ENCODE results near the gene IFFO2. TPM values are rescaled to one million over a fixed set of nuclear protein-coding genes. Genes with fewer than 3 reads are reported as not detected.

The IFFO2 gene
- total and polyA plus RNA-seq, 4 donors = 0.88 to 7.4 (median 3.0) TPM

DNA sequence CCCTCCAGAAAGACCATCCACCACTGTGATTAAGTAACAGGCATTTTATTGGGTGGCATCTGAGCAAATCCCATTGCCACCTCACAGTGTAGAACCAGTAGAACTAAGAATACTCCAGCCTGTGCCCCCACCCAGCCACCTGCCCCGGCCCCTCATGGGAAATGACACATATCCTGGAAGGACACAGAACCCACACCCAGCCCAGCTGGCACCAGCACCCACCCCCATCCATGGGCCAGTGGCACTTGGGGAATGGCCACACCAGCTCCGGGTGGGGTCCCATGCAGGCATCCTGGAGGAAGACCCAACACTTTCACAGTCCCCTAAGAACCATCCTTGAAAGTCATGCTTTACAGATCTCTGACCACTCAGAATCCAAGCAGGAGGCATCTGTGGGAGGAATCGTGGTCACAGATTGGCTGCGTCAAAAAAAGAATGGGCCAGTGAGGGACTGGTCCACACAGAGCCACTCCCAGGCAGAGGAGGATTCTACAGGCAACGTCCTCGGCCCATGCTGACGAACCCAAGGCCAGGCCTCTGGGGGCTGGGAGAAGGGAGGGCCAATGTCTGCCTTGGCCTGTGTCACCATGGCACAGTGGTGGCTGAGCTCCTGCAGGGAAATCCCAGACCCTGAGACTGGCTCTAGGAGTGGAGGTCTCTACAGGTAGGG, 84.9 kb downstream of the IFFO2 start:
- no peak overlapping the region for H3K9ac ChIP-seq (ENCODE audit: low read depth in 1 of 2, low read length in 2 of 2)
- WGBS = 78% methylated on average over 7 of the region's 7 CpGs
- TF ChIP-seq, protein P1, sequence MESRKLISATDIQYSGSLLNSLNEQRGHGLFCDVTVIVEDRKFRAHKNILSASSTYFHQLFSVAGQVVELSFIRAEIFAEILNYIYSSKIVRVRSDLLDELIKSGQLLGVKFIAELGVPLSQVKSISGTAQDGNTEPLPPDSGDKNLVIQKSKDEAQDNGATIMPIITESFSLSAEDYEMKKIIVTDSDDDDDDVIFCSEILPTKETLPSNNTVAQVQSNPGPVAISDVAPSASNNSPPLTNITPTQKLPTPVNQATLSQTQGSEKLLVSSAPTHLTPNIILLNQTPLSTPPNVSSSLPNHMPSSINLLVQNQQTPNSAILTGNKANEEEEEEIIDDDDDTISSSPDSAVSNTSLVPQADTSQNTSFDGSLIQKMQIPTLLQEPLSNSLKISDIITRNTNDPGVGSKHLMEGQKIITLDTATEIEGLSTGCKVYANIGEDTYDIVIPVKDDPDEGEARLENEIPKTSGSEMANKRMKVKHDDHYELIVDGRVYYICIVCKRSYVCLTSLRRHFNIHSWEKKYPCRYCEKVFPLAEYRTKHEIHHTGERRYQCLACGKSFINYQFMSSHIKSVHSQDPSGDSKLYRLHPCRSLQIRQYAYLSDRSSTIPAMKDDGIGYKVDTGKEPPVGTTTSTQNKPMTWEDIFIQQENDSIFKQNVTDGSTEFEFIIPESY (IDR thresholded peaks at IDR 0.05) = no peak
- TF ChIP-seq, protein P2, sequence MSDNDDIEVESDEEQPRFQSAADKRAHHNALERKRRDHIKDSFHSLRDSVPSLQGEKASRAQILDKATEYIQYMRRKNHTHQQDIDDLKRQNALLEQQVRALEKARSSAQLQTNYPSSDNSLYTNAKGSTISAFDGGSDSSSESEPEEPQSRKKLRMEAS (IDR thresholded peaks at IDR 0.05) = no peak
- TF ChIP-seq, protein P3, sequence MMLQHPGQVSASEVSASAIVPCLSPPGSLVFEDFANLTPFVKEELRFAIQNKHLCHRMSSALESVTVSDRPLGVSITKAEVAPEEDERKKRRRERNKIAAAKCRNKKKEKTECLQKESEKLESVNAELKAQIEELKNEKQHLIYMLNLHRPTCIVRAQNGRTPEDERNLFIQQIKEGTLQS (IDR thresholded peaks at IDR 0.05) = no peak
- TF ChIP-seq FOXA1 (IDR thresholded peaks at IDR 0.05) (no peak), HNF4G (IDR thresholded peaks at IDR 0.05) (no peak), NR2F2 (IDR thresholded peaks at IDR 0.05) (no peak), RXRA (IDR thresholded peaks at IDR 0.05) (no peak), JUND (IDR thresholded peaks at IDR 0.05) (no peak), HNF4A (conservative IDR thresholded peaks at IDR 0.05) (no peak), FOXA2 (IDR thresholded peaks at IDR 0.05) (no peak), RAD21 (IDR thresholded peaks at IDR 0.05) (no peak), EGR1 (IDR thresholded peaks at IDR 0.05; ENCODE audit: low read depth in 2 of 2) (no peak), SP1 (IDR thresholded peaks at IDR 0.05) (no peak), YY1 (IDR thresholded peaks at IDR 0.05) (no peak), GABPA (IDR thresholded peaks at IDR 0.05 in 1 of 2, conservative IDR thresholded peaks at IDR 0.05 in 1 of 2) (no peak), TAF1 (conservative IDR thresholded peaks at IDR 0.05) (no peak)
- TF ChIP-seq, protein P4, sequence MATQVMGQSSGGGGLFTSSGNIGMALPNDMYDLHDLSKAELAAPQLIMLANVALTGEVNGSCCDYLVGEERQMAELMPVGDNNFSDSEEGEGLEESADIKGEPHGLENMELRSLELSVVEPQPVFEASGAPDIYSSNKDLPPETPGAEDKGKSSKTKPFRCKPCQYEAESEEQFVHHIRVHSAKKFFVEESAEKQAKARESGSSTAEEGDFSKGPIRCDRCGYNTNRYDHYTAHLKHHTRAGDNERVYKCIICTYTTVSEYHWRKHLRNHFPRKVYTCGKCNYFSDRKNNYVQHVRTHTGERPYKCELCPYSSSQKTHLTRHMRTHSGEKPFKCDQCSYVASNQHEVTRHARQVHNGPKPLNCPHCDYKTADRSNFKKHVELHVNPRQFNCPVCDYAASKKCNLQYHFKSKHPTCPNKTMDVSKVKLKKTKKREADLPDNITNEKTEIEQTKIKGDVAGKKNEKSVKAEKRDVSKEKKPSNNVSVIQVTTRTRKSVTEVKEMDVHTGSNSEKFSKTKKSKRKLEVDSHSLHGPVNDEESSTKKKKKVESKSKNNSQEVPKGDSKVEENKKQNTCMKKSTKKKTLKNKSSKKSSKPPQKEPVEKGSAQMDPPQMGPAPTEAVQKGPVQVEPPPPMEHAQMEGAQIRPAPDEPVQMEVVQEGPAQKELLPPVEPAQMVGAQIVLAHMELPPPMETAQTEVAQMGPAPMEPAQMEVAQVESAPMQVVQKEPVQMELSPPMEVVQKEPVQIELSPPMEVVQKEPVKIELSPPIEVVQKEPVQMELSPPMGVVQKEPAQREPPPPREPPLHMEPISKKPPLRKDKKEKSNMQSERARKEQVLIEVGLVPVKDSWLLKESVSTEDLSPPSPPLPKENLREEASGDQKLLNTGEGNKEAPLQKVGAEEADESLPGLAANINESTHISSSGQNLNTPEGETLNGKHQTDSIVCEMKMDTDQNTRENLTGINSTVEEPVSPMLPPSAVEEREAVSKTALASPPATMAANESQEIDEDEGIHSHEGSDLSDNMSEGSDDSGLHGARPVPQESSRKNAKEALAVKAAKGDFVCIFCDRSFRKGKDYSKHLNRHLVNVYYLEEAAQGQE (IDR thresholded peaks at IDR 0.05) = no peak
- TF ChIP-seq, protein P5, sequence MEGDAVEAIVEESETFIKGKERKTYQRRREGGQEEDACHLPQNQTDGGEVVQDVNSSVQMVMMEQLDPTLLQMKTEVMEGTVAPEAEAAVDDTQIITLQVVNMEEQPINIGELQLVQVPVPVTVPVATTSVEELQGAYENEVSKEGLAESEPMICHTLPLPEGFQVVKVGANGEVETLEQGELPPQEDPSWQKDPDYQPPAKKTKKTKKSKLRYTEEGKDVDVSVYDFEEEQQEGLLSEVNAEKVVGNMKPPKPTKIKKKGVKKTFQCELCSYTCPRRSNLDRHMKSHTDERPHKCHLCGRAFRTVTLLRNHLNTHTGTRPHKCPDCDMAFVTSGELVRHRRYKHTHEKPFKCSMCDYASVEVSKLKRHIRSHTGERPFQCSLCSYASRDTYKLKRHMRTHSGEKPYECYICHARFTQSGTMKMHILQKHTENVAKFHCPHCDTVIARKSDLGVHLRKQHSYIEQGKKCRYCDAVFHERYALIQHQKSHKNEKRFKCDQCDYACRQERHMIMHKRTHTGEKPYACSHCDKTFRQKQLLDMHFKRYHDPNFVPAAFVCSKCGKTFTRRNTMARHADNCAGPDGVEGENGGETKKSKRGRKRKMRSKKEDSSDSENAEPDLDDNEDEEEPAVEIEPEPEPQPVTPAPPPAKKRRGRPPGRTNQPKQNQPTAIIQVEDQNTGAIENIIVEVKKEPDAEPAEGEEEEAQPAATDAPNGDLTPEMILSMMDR (IDR thresholded peaks at IDR 0.05; ENCODE audit: low read depth, low read length, missing input control) = no peak
- no peak overlapping the region for H3K4me3 ChIP-seq (ENCODE audit: low read depth in 1 of 3, low read length in 3 of 3)
- H3K4me1 ChIP-seq (ENCODE audit: control insufficient read depth in 4 of 4, insufficient read depth in 4 of 4, low read length in 3 of 4) = peaks cover 0 to 17% (median 2%) of the 10 kb centered on the region in 4 donors
- no peak overlapping the region for H3K27ac ChIP-seq (ENCODE audit: low read depth in 1 of 2, low read length in 2 of 2)
- no peaks in the 10 kb centered on the region for H3K9me3 ChIP-seq (ENCODE audit: control insufficient read depth in 4 of 4, low read length in 3 of 4)
- DNase-seq (ENCODE audit: low spot score) = no peak
- peaks cover 0 to 41% (median 26%) of the 10 kb centered on the region in 4 donors for H3K36me3 ChIP-seq (ENCODE audit: control insufficient read depth in 4 of 4, insufficient read depth in 3 of 4, low read depth in 1 of 4, low read length in 3 of 4)
- no peaks in the 10 kb centered on the region for H3K27me3 ChIP-seq (ENCODE audit: control insufficient read depth in 4 of 4, insufficient read depth in 4 of 4, low read length in 3 of 4)

Data from liver (tissue), 9 donors.